HG03280 (cell line): ENCODE data around the gene RGS6.
A peak's percentile ranks its signal among the peaks of the same experiment; 100 is the strongest.

Experiments
- ATAC-seq: cut with Tn5 transposase; IDR thresholded peaks from one replicate; pipeline ENCODE4 v1.9.1; 2021; ENCODE audit warnings: mild to moderate bottlenecking, moderate library complexity; ENCODE audit not compliant: unreplicated experiment

The RGS6 gene

GRCh38 chr14:72516936-72517700 lies 584.9 kb downstream of the RGS6 start:
- ATAC-seq, result no peak

- no peak for ATAC-seq
Observed at GRCh38 chr14:72517736-72518135, 585.5 kb downstream of the RGS6 start.

GRCh38 chr14:72518809-72519377 lies 586.7 kb downstream of the RGS6 start:
- peak; percentile 62 for ATAC-seq

- ATAC-seq, result peak; percentile 18
Observed at GRCh38 chr14:72519543-72519942, 587.3 kb downstream of the RGS6 start.

GRCh38 chr14:72521045-72521444 lies 588.8 kb downstream of the RGS6 start:
- no peak for ATAC-seq

GRCh38 chr14:72521968-72522741 lies 589.9 kb downstream of the RGS6 start:
- no peak for ATAC-seq

- ATAC-seq, result no peak
Observed at GRCh38 chr14:72522847-72523246, 590.6 kb downstream of the RGS6 start.

GRCh38 chr14:72523424-72524294 lies 591.4 kb downstream of the RGS6 start:
- no peak for ATAC-seq

GRCh38 chr14:72524295-72524629 lies 592.0 kb downstream of the RGS6 start:
- ATAC-seq, result no peak

- no peak for ATAC-seq
Observed at GRCh38 chr14:72525087-72525915, 593.1 kb downstream of the RGS6 start.

- no peak for ATAC-seq
Observed at GRCh38 chr14:72527591-72527990, 595.4 kb downstream of the RGS6 start.

- ATAC-seq, result no peak
Observed at GRCh38 chr14:72528059-72528862, 596.0 kb downstream of the RGS6 start.

- ATAC-seq, result no peak
Observed at GRCh38 chr14:72528863-72529175, 596.6 kb downstream of the RGS6 start.

- ATAC-seq, result no peak
Observed at GRCh38 chr14:72532686-72533454, 600.6 kb downstream of the RGS6 start.

GRCh38 chr14:72535485-72535884 lies 603.3 kb downstream of the RGS6 start:
- ATAC-seq, result no peak

- no peak for ATAC-seq
Observed at GRCh38 chr14:72538387-72538786, 606.2 kb downstream of the RGS6 start.

- ATAC-seq, result no peak
Observed at GRCh38 chr14:72539661-72540315, 607.6 kb downstream of the RGS6 start.

- ATAC-seq, result no peak
Observed at GRCh38 chr14:72540836-72541235, 608.6 kb downstream of the RGS6 start.
